ENCODE measurements around the gene FOXL2NB.

The FOXL2NB gene

GRCh38 chr3:138935863-138936740, 10.9 kb upstream of the FOXL2NB start:
- POLR2A ChIA-PET (ENCODE audit: low non-redundant PET), result interaction anchor here (0.6 kb wide), 1 partner anchor 342 kb away, joined by 3 read pairs; the partner anchor contains the start of gene CEP70

DNA sequence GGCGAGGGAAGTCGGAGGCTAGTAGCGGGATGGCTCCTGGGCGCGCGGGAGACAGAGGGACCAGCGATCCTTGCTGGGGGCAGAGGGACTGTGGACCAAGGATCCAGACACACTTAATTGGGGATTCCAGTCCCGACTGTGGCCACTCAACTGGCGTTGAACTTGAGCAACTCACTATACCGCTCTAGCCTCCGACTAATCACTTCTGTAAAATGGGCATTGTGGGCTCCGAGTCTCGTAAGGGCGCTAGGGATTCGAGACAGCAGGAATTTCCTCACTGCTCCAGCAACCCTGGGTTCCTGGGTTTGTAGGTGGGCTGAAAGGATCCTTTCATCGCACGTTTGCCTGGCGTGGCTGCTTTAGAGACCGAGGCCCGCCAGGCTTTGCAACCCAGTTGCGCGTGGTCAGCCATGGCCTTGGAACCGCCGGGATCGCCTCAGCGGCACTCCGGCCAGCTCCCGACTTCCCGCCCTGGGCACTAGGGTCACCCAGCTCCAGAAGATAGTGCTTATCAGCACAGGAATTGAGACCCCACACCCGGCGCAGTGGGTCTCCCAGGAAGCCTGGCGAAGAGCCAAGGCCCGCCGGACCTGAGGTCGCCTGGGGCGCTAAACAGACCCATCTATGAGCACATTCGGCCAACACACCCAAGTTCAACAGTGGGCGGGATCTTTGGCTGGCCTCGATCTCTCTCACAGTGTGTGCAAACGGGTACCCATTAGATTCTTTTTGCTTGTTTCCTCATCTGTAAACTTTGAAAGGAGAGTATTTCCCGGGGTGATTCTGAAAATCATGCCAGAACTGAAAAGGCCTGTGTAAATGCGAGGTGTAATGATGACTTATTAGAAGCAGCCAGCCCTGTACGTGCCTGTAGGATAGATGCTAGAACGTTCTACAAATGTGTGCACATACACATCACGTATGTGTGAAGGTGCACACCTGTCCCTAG, 10.0 kb upstream of the FOXL2NB start:
- TF ChIP-seq, protein P1, sequence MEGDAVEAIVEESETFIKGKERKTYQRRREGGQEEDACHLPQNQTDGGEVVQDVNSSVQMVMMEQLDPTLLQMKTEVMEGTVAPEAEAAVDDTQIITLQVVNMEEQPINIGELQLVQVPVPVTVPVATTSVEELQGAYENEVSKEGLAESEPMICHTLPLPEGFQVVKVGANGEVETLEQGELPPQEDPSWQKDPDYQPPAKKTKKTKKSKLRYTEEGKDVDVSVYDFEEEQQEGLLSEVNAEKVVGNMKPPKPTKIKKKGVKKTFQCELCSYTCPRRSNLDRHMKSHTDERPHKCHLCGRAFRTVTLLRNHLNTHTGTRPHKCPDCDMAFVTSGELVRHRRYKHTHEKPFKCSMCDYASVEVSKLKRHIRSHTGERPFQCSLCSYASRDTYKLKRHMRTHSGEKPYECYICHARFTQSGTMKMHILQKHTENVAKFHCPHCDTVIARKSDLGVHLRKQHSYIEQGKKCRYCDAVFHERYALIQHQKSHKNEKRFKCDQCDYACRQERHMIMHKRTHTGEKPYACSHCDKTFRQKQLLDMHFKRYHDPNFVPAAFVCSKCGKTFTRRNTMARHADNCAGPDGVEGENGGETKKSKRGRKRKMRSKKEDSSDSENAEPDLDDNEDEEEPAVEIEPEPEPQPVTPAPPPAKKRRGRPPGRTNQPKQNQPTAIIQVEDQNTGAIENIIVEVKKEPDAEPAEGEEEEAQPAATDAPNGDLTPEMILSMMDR (conservative IDR thresholded peaks at IDR 0.05; ENCODE audit: low read depth), result no peak
- ChIA-PET POLR2A (ENCODE audit: low non-redundant PET) (interaction anchor here (0.6 kb wide), 1 partner anchor 343 kb away, joined by 3 read pairs; the partner anchor contains the start of gene CEP70), CTCF (interaction anchor here (0.5 to 1.6 kb wide), 24 partner anchors 8 to 926 kb away, joined by 3 to 15 read pairs (median 4); partner anchors contain the start of genes FOXL2 and FOXL2NB)
- no peak for DNase-seq (ENCODE audit: low spot score)
- no peak overlapping the region for H3K27ac ChIP-seq

More at GRCh38 chr3:138935863-138936740, 10.9 kb upstream of the FOXL2NB start:
- H3K27ac ChIP-seq, result no peak overlapping the region
- TF ChIP-seq, protein P1 (conservative IDR thresholded peaks at IDR 0.05; ENCODE audit: low read depth), result peak; percentile 86
- peak; percentile 75 for DNase-seq (ENCODE audit: low spot score)
- CTCF ChIA-PET, result interaction anchor here (0.5 to 1.6 kb wide), 43 partner anchors 9 to 927 kb away, joined by 3 to 15 read pairs (median 4); partner anchors contain the start of genes CEP70, FOXL2 and FOXL2NB

GRCh38 chr3:138937690-138938055, 9.3 kb upstream of the FOXL2NB start:
- ChIA-PET CTCF (interaction anchor here (0.6 kb wide), 1 partner anchor 9 kb away, joined by 3 read pairs; the partner anchor contains the start of genes FOXL2 and FOXL2NB), POLR2A (ENCODE audit: low non-redundant PET) (no interaction called here)
- TF ChIP-seq, protein P1 (conservative IDR thresholded peaks at IDR 0.05; ENCODE audit: low read depth), result no peak
- DNase-seq (ENCODE audit: low spot score), result no peak
- H3K27ac ChIP-seq, result no peak overlapping the region

GRCh38 chr3:138938056-138938876, 8.8 kb upstream of the FOXL2NB start:
- CTCF ChIA-PET, result interaction anchor here (0.6 kb wide), 1 partner anchor 9 kb away, joined by 3 read pairs; the partner anchor contains the start of genes FOXL2 and FOXL2NB
- H3K27ac ChIP-seq, result no peak overlapping the region
- TF ChIP-seq, protein P1 (conservative IDR thresholded peaks at IDR 0.05; ENCODE audit: low read depth), result no peak
- DNase-seq (ENCODE audit: low spot score), result no peak
- POLR2A ChIA-PET (ENCODE audit: low non-redundant PET), result no interaction called here

GRCh38 chr3:138938877-138939560, 8.0 kb upstream of the FOXL2NB start:
- ChIA-PET POLR2A (ENCODE audit: low non-redundant PET) (no interaction called here), CTCF (interaction anchor here (0.6 kb wide), 1 partner anchor 24 kb away, joined by 4 read pairs; no protein-coding TSS in a partner anchor)

More at GRCh38 chr3:138938877-138939560, 8.0 kb upstream of the FOXL2NB start:
- H3K27ac ChIP-seq, result no peak overlapping the region
- TF ChIP-seq, protein P1 (conservative IDR thresholded peaks at IDR 0.05; ENCODE audit: low read depth), result no peak
- no peak for DNase-seq (ENCODE audit: low spot score)

Data from RWPE1 (cell line).